Neural cell (in vitro differentiated cells): ENCODE results near the gene MINAR2.

ENCODE experiments used
- CTCF ChIP-seq: fragments of 450-650 bp; IDR thresholded peaks from 2 replicates; pipeline ENCODE4 v1.5.1; 2014; ENCODE audit warnings: antibody characterized with exemption, mild to moderate bottlenecking, moderate library complexity; ENCODE audit not compliant: poor library complexity, severe bottlenecking
- EP300 ChIP-seq: fragments of 450-650 bp; conservative IDR thresholded peaks from 2 replicates; pipeline ENCODE4 v1.6.1; 2014; ENCODE audit warnings: antibody characterized with exemption, mild to moderate bottlenecking, moderate library complexity; ENCODE audit not compliant: poor library complexity, severe bottlenecking
- EZH2 ChIP-seq: fragments of 200-600, 300-800 bp; shearing (Covaris generic), sonication (generic); IDR thresholded peaks from 2 replicates; pipeline ENCODE4 v1.6.1; 2014; ENCODE audit warnings: antibody characterized with exemption, low read length, borderline replicate concordance, mild to moderate bottlenecking; ENCODE audit not compliant: insufficient read depth, poor library complexity, severe bottlenecking
- POLR2AphosphoS5 ChIP-seq: IDR thresholded peaks from 2 replicates; pipeline ENCODE4 v1.6.1; 2012
- RAD21 ChIP-seq: fragments of 450-650 bp; conservative IDR thresholded peaks from 2 replicates; pipeline ENCODE4 v1.6.1; 2014; ENCODE audit warnings: antibody characterized with exemption, mild to moderate bottlenecking, moderate library complexity
- REST ChIP-seq: IDR thresholded peaks from 2 replicates; pipeline ENCODE4 v1.6.1; 2012; ENCODE audit warnings: borderline replicate concordance
- SMC3 ChIP-seq: fragments of 450-650 bp; conservative IDR thresholded peaks from 2 replicates; pipeline ENCODE4 v1.6.1; 2014; ENCODE audit warnings: antibody characterized with exemption, mild to moderate bottlenecking, moderate library complexity; ENCODE audit not compliant: poor library complexity
- TAF1 ChIP-seq: IDR thresholded peaks from 2 replicates; pipeline ENCODE4 v1.6.1; 2012; ENCODE audit warnings: low read depth

- TF ChIP-seq CTCF (no peak), POLR2AphosphoS5 (no peak), SMC3 (no peak), EZH2 (no peak), REST (no peak), EP300 (no peak), TAF1 (no peak), RAD21 (no peak)
These were observed 15.8 kb downstream of the MINAR2 start for GRCh38 chr5:129763651-129764050.
